ENCODE data around the gene SH3RF3. TPM values are rescaled to one million over a fixed set of nuclear protein-coding genes. Genes with fewer than 3 reads are reported as not detected.
A peak's percentile ranks its signal among the peaks of the same experiment; 100 is the strongest.

Gene SH3RF3
- total and polyA plus RNA-seq, 2 of the 13 experiments (the other 11 are each of a cell fraction or from before 2014, with no cell fraction given), result 0.04 TPM; not detected in 1

- TF ChIP-seq ZFP90 (CRISPR knock-in tag; IDR thresholded peaks at IDR 0.05; ENCODE audit: borderline replicate concordance), result peak; percentile 96
- no peak for TF ChIP-seq ZNF883 (CRISPR knock-in tag; IDR thresholded peaks at IDR 0.05; ENCODE audit: not compliant biosample characterization)
- TF ChIP-seq KAT2B (IDR thresholded peaks at IDR 0.05; ENCODE audit: borderline replicate concordance, low read depth, low read length), result no peak
- TF ChIP-seq ELF4 (CRISPR knock-in tag; IDR thresholded peaks at IDR 0.05; ENCODE audit: borderline replicate concordance), result no peak
- no peak for TF ChIP-seq NR1H2 (CRISPR knock-in tag; IDR thresholded peaks at IDR 0.05; ENCODE audit: borderline replicate concordance, low read depth)
- no peak for TF ChIP-seq PAF1 (CRISPR knock-in tag; IDR thresholded peaks at IDR 0.05)
- TF ChIP-seq ZNF547 (CRISPR knock-in tag; IDR thresholded peaks at IDR 0.05), result 0 out of 2 replicates have a peak, but pooled peaks have one; percentile 35
- TF ChIP-seq ZNF20 (CRISPR knock-in tag; IDR thresholded peaks at IDR 0.05), result no peak
- TF ChIP-seq KLF9 (CRISPR knock-in tag; IDR thresholded peaks at IDR 0.05; ENCODE audit: low read depth), result no peak
- no peak for TF ChIP-seq HOXA9 (CRISPR knock-in tag; IDR thresholded peaks at IDR 0.05; ENCODE audit: borderline replicate concordance)
- TF ChIP-seq ZNF546 (CRISPR knock-in tag; conservative IDR thresholded peaks at IDR 0.05), result 0 out of 2 replicates have a peak, but pooled peaks have one; percentile 40
- TF ChIP-seq KIAA2018 (CRISPR knock-in tag; IDR thresholded peaks at IDR 0.05; ENCODE audit: borderline replicate concordance), result no peak
- TF ChIP-seq ZNF598 (CRISPR knock-in tag; IDR thresholded peaks at IDR 0.05; ENCODE audit: borderline replicate concordance), result no peak
- TF ChIP-seq IRF2 (CRISPR knock-in tag; IDR thresholded peaks at IDR 0.05), result no peak; the same call in 1 of the 2 replicates
- no peak for TF ChIP-seq ZNF720 (CRISPR knock-in tag; IDR thresholded peaks at IDR 0.05)
- no peak for TF ChIP-seq SNAI1 (CRISPR knock-in tag; IDR thresholded peaks at IDR 0.05; ENCODE audit: borderline replicate concordance)
- TF ChIP-seq FOXM1 (CRISPR knock-in tag; IDR thresholded peaks at IDR 0.05), result no peak
- TF ChIP-seq NRL (CRISPR knock-in tag; IDR thresholded peaks at IDR 0.05; ENCODE audit: borderline replicate concordance), result no peak
- TF ChIP-seq MZF1 (CRISPR knock-in tag; IDR thresholded peaks at IDR 0.05; ENCODE audit: borderline replicate concordance), result no peak
- no peak for TF ChIP-seq ZC3H4 (CRISPR knock-in tag; IDR thresholded peaks at IDR 0.05; ENCODE audit: borderline replicate concordance)
- TF ChIP-seq CHD2 (IDR thresholded peaks at IDR 0.05; ENCODE audit: low read depth, low read length), result no peak
- no peak for TF ChIP-seq RBAK (CRISPR knock-in tag; IDR thresholded peaks at IDR 0.05)
- TF ChIP-seq ZNF572 (CRISPR knock-in tag; IDR thresholded peaks at IDR 0.05), result peak; percentile 77; the same call in 1 of the 2 replicates
- TF ChIP-seq RFX5 (IDR thresholded peaks at IDR 0.05; ENCODE audit: low read depth, low read length), result no peak
These were observed 388.3 kb downstream of the SH3RF3 start (continued) for GRCh38 chr2:109517118-109517889.
